ENCODE results near the gene P4HB.

The P4HB gene

GRCh38 chr17:81821147-81821546 is 39.2 kb downstream of the P4HB start:
- Histone ChIP-seq H3K4me3 (ENCODE audit: low read depth, low read length) (no peak overlapping the region), H3K27me3 (replicated peaks) (no peaks in the 10 kb centered on the region), H3K27ac (no peak overlapping the region), H3K36me3 (replicated peaks) (peaks cover 6% of the 10 kb centered on the region)
- TF ChIP-seq CTCF (IDR thresholded peaks at IDR 0.05; ENCODE audit: low read depth, low read length, missing control alignments), result no peak
- in situ Hi-C loops (cut with HindIII; ENCODE audit: low pct_ligation_motif_present, low sequenced_read_pairs), result no loop called here
- DNase-seq, result no peak

GRCh38 chr17:81819708-81820107 is 40.6 kb downstream of the P4HB start:
- no peak for TF ChIP-seq CTCF (IDR thresholded peaks at IDR 0.05; ENCODE audit: low read depth, low read length, missing control alignments)
- Histone ChIP-seq H3K27me3 (replicated peaks) (no peaks in the 10 kb centered on the region), H3K36me3 (replicated peaks) (peaks cover 6% of the 10 kb centered on the region), H3K27ac (no peak overlapping the region), H3K4me3 (ENCODE audit: low read depth, low read length) (no peak overlapping the region)
- no peak for DNase-seq
- in situ Hi-C loops (cut with HindIII; ENCODE audit: low pct_ligation_motif_present, low sequenced_read_pairs), result no loop called here

DNA sequence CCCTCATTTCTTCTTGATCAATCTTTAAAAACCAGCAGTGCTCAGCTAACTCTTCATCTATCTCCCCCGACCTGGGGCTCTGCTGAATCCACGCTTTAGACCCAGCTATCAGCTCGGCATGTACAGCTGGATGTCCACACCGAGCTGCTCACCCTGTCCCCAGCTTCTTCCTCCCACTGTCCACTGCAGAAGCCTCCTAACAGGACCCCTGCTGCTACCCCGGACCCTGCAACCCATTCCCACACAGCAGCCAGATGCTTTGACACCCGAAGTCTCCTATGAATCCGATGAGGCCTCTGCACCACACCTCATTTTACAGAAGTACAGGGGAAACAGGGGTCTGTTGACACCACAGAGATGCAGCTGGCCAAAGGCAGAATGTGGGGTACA is 42.6 kb downstream of the P4HB start:
- Histone ChIP-seq H3K4me3 (ENCODE audit: low read depth, low read length) (no peak overlapping the region), H3K27ac (no peak overlapping the region), H3K36me3 (replicated peaks) (peaks cover 3% of the 10 kb centered on the region), H3K27me3 (replicated peaks) (no peaks in the 10 kb centered on the region)
- no peak for TF ChIP-seq CTCF (IDR thresholded peaks at IDR 0.05; ENCODE audit: low read depth, low read length, missing control alignments)
- in situ Hi-C loops (cut with HindIII; ENCODE audit: low pct_ligation_motif_present, low sequenced_read_pairs), result no loop called here
- DNase-seq, result no peak

GRCh38 chr17:81815646-81815986 is 44.7 kb downstream of the P4HB start:
- DNase-seq, result no peak
- in situ Hi-C loops (cut with HindIII; ENCODE audit: low pct_ligation_motif_present, low sequenced_read_pairs), result no loop called here
- H3K4me3 ChIP-seq (ENCODE audit: low read depth, low read length), result no peak overlapping the region
- no peak overlapping the region for H3K27ac ChIP-seq
- no peaks in the 10 kb centered on the region for H3K27me3 ChIP-seq (replicated peaks)
- no peak for TF ChIP-seq CTCF (IDR thresholded peaks at IDR 0.05; ENCODE audit: low read depth, low read length, missing control alignments)
- H3K36me3 ChIP-seq (replicated peaks), result no peaks in the 10 kb centered on the region

DNA sequence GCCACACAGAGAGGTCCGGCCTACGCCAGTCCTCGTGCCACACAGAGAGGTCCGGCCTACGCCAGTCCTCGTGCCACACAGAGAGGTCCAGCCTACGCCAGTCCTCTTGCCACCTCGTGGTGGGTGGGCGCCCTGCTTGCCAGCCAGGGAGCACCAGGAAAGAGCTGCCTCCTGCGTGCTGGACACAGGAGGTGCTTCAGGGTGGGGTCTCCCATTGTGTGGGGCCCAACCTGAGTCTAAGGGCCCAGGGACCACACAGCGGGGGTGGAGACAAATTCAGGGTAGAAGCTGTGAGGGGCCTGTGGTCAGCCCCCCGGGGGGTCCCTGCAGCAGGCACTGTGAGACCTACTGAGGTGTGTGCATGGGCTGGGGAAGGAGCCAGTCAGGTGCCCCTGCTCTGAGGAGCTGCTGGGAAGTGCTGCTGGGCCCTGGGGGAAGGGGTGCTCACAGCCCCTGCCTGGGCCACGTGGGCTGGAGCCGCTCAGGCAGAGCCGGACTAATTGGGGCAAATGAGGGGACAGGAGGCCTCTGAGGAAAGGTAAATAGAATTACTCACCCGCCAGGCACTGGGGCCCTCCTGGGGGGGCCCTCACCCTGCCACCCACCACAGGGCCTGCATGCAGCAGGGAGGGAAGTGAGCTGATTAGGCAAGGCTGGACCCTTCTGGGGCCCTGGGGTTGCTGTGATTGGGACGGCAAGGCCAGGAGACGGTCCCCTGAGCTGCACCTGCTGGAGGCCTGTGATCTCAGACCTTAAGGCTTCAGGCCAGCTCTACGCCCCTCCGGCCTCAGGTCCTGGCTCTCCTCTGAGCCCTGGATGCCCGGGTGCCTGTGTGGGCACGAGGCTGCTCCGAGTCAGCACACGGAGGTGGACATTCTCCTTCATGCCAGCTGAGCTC is 45.3 kb downstream of the P4HB start:
- Histone ChIP-seq H3K36me3 (replicated peaks) (no peaks in the 10 kb centered on the region), H3K27me3 (replicated peaks) (no peaks in the 10 kb centered on the region), H3K27ac (no peak overlapping the region), H3K4me3 (ENCODE audit: low read depth, low read length) (no peak overlapping the region)
- in situ Hi-C loops (cut with HindIII; ENCODE audit: low pct_ligation_motif_present, low sequenced_read_pairs), result no loop called here
- TF ChIP-seq CTCF (IDR thresholded peaks at IDR 0.05; ENCODE audit: low read depth, low read length, missing control alignments), result no peak
- DNase-seq, result no peak
